ENCODE results near the gene CAMTA1. TPM values are rescaled to one million over a fixed set of nuclear protein-coding genes. Genes with fewer than 3 reads are reported as not detected.

Gene CAMTA1
- total RNA-seq, 1 experiment from 2014 or later: 69.5 TPM

DNA sequence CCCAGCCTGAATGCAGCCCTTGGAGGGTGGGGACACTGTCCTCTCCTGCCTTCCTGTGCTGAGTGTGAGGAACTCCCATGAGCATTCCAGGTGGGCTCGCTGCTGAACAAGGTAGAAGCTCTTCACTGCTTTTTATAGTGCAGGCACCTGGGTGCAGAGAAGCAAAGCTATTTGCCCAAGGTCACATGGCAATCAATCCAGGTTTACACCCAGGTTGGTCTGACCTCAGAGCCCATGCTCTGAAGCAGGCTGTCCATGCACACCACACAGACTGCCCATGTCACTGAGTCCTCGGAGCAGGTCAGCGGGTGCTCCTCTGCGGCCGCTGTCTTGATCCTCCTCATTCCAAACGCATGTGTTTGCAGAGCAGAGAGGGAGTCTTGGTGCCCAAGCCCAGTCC, 662.5 kb downstream of the CAMTA1 start:
- no peak for DNase-seq (ENCODE audit: low read depth, low spot score)
- Histone ChIP-seq H3K36me3 (ENCODE audit: control insufficient read depth in 1 of 2, insufficient read depth in 2 of 2, low read length in 2 of 2) (no peaks in the 10 kb centered on the region), H3K4me1 (ENCODE audit: control insufficient read depth in 1 of 2, insufficient read depth in 2 of 2, low read length in 2 of 2) (no peaks in the 10 kb centered on the region), H3K4me3 (replicated peaks in 1 of 2; ENCODE audit: low read depth in 1 of 2, low read length in 2 of 2) (no peak overlapping the region), H3K9ac (ENCODE audit: low read length) (no peak overlapping the region), H2AFZ (ENCODE audit: low read depth, low read length, poor library complexity, severe bottlenecking) (no peak overlapping the region), H3K27me3 (ENCODE audit: insufficient read depth, low read length) (no peaks in the 10 kb centered on the region), H3K4me2 (ENCODE audit: low read length) (no peak overlapping the region), H3K27ac (ENCODE audit: low read depth, low read length) (no peak overlapping the region), H3K9me2 (ENCODE audit: insufficient read depth) (no peaks in the 10 kb centered on the region), H3K79me2 (ENCODE audit: insufficient read depth, low read length) (no peaks in the 10 kb centered on the region), H4K20me1 (ENCODE audit: insufficient read depth) (no peaks in the 10 kb centered on the region), H3K9me3 (ENCODE audit: control insufficient read depth in 1 of 2, insufficient read depth in 1 of 2, low read depth in 1 of 2, low read length in 2 of 2) (no peaks in the 10 kb centered on the region)
- intact Hi-C loops (cut with micrococcal nuclease): no loop called here
- ATAC-seq: no peak
- ChIA-PET CTCF (no interaction called here), RAD21 (ENCODE audit: low non-redundant PET in 1 of 2, low total read pairs in 2 of 2, uncharacterized antibody in 2 of 2, unreplicated experiment in 2 of 2) (no interaction called here), POLR2A (no interaction called here)
- BruUV-seq (replicated peaks): no TSS peak
- TF ChIP-seq JUND (IDR thresholded peaks at IDR 0.05) (no peak), ZNF274 (IDR thresholded peaks at IDR 0.05; ENCODE audit: low read depth, low read length) (no peak), SRF (IDR thresholded peaks at IDR 0.05; ENCODE audit: low read depth) (no peak), TCF7L2 (IDR thresholded peaks at IDR 0.05; ENCODE audit: borderline replicate concordance, extremely low read depth, insufficient read depth, insufficient read length) (no peak), EZH2phosphoT487 (IDR thresholded peaks at IDR 0.05; ENCODE audit: borderline replicate concordance) (no peak), CEBPB (IDR thresholded peaks at IDR 0.05; ENCODE audit: low read depth) (no peak), EZH2 (IDR thresholded peaks at IDR 0.05) (no peak), POLR2A (IDR thresholded peaks at IDR 0.05; ENCODE audit: borderline replicate concordance, extremely low read depth, insufficient read depth, insufficient read length) (no peak), SP1 (IDR thresholded peaks at IDR 0.05; ENCODE audit: low read depth) (no peak), POLR2AphosphoS5 (IDR thresholded peaks at IDR 0.05; ENCODE audit: low read depth, low read length) (no peak), FOSL1 (IDR thresholded peaks at IDR 0.05; ENCODE audit: low read depth) (no peak), CBX3 (IDR thresholded peaks at IDR 0.05; ENCODE audit: low read depth) (no peak), SIN3A (IDR thresholded peaks at IDR 0.05; ENCODE audit: low read depth) (no peak), EGR1 (IDR thresholded peaks at IDR 0.05; ENCODE audit: low read depth) (no peak)
- TF ChIP-seq, protein P1, sequence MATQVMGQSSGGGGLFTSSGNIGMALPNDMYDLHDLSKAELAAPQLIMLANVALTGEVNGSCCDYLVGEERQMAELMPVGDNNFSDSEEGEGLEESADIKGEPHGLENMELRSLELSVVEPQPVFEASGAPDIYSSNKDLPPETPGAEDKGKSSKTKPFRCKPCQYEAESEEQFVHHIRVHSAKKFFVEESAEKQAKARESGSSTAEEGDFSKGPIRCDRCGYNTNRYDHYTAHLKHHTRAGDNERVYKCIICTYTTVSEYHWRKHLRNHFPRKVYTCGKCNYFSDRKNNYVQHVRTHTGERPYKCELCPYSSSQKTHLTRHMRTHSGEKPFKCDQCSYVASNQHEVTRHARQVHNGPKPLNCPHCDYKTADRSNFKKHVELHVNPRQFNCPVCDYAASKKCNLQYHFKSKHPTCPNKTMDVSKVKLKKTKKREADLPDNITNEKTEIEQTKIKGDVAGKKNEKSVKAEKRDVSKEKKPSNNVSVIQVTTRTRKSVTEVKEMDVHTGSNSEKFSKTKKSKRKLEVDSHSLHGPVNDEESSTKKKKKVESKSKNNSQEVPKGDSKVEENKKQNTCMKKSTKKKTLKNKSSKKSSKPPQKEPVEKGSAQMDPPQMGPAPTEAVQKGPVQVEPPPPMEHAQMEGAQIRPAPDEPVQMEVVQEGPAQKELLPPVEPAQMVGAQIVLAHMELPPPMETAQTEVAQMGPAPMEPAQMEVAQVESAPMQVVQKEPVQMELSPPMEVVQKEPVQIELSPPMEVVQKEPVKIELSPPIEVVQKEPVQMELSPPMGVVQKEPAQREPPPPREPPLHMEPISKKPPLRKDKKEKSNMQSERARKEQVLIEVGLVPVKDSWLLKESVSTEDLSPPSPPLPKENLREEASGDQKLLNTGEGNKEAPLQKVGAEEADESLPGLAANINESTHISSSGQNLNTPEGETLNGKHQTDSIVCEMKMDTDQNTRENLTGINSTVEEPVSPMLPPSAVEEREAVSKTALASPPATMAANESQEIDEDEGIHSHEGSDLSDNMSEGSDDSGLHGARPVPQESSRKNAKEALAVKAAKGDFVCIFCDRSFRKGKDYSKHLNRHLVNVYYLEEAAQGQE (IDR thresholded peaks at IDR 0.05; ENCODE audit: low read depth): no peak
- TF ChIP-seq, protein P2, sequence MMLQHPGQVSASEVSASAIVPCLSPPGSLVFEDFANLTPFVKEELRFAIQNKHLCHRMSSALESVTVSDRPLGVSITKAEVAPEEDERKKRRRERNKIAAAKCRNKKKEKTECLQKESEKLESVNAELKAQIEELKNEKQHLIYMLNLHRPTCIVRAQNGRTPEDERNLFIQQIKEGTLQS (IDR thresholded peaks at IDR 0.05): no peak
- TF ChIP-seq, protein P3, sequence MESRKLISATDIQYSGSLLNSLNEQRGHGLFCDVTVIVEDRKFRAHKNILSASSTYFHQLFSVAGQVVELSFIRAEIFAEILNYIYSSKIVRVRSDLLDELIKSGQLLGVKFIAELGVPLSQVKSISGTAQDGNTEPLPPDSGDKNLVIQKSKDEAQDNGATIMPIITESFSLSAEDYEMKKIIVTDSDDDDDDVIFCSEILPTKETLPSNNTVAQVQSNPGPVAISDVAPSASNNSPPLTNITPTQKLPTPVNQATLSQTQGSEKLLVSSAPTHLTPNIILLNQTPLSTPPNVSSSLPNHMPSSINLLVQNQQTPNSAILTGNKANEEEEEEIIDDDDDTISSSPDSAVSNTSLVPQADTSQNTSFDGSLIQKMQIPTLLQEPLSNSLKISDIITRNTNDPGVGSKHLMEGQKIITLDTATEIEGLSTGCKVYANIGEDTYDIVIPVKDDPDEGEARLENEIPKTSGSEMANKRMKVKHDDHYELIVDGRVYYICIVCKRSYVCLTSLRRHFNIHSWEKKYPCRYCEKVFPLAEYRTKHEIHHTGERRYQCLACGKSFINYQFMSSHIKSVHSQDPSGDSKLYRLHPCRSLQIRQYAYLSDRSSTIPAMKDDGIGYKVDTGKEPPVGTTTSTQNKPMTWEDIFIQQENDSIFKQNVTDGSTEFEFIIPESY (IDR thresholded peaks at IDR 0.05; ENCODE audit: extremely low read depth, insufficient replicate concordance, low read length): no peak
- TF ChIP-seq, protein P4, sequence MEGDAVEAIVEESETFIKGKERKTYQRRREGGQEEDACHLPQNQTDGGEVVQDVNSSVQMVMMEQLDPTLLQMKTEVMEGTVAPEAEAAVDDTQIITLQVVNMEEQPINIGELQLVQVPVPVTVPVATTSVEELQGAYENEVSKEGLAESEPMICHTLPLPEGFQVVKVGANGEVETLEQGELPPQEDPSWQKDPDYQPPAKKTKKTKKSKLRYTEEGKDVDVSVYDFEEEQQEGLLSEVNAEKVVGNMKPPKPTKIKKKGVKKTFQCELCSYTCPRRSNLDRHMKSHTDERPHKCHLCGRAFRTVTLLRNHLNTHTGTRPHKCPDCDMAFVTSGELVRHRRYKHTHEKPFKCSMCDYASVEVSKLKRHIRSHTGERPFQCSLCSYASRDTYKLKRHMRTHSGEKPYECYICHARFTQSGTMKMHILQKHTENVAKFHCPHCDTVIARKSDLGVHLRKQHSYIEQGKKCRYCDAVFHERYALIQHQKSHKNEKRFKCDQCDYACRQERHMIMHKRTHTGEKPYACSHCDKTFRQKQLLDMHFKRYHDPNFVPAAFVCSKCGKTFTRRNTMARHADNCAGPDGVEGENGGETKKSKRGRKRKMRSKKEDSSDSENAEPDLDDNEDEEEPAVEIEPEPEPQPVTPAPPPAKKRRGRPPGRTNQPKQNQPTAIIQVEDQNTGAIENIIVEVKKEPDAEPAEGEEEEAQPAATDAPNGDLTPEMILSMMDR (IDR thresholded peaks at IDR 0.05 in 2 of 3, conservative IDR thresholded peaks at IDR 0.05 in 1 of 3; ENCODE audit: borderline replicate concordance in 1 of 3, insufficient read depth in 1 of 3, low read depth in 2 of 3, low read length in 2 of 3): no peak

Measured in HCT116 (cell line).